GM10847 (cell line): ENCODE results near the gene MSH2.

ENCODE experiments used
- POLR2A ChIP-seq: IDR thresholded peaks from 2 replicates; pipeline ENCODE4 v1.6.1; 2011; ENCODE audit not compliant: insufficient read length; ENCODE audit errors: extremely low read depth

MSH2 gene

GRCh38 chr2:47497843-47498460, 95.0 kb downstream of the MSH2 start:
- TF ChIP-seq POLR2A, result no peak

- no peak for TF ChIP-seq POLR2A
Measured at GRCh38 chr2:47499093-47499492, 96.1 kb downstream of the MSH2 start.

- no peak for TF ChIP-seq POLR2A
Measured at GRCh38 chr2:47499621-47500309, 96.8 kb downstream of the MSH2 start.

GRCh38 chr2:47501374-47502200, 98.6 kb downstream of the MSH2 start:
- TF ChIP-seq POLR2A, result no peak

- TF ChIP-seq POLR2A, result no peak
Measured at GRCh38 chr2:47503481-47504070, 100.6 kb downstream of the MSH2 start.

GRCh38 chr2:47504174-47504810, 101.3 kb downstream of the MSH2 start:
- no peak for TF ChIP-seq POLR2A

GRCh38 chr2:47506024-47506423, 103.1 kb downstream of the MSH2 start:
- TF ChIP-seq POLR2A, result no peak

- TF ChIP-seq POLR2A, result no peak
Measured at GRCh38 chr2:47506436-47506835, 103.5 kb downstream of the MSH2 start.

- no peak for TF ChIP-seq POLR2A
Measured at GRCh38 chr2:47508080-47508479, 105.1 kb downstream of the MSH2 start.

- no peak for TF ChIP-seq POLR2A
Measured at GRCh38 chr2:47508641-47509040, 105.7 kb downstream of the MSH2 start.

GRCh38 chr2:47509250-47509649, 106.3 kb downstream of the MSH2 start:
- no peak for TF ChIP-seq POLR2A

- TF ChIP-seq POLR2A, result no peak
Measured at GRCh38 chr2:47509821-47510385, 106.9 kb downstream of the MSH2 start.

- TF ChIP-seq POLR2A, result no peak
Measured at GRCh38 chr2:47510745-47511144, 107.8 kb downstream of the MSH2 start.

- TF ChIP-seq POLR2A, result no peak
Measured at GRCh38 chr2:47512581-47513083, 109.7 kb downstream of the MSH2 start.
